ENCODE measurements around the gene KRT79.
"Not testable (repeated sequence)": the region's sequence is repeated elsewhere in the genome, so short reads cannot be mapped to it uniquely, and the experiment has no call there.

Gene KRT79

GRCh38 chr12:52806821-52807543 lies 27.1 kb downstream of the KRT79 start:
- DNase-seq (ENCODE audit: low read depth) = no peak

- DNase-seq (ENCODE audit: low read depth) = no peak
Measured at GRCh38 chr12:52806169-52806811, 27.8 kb downstream of the KRT79 start.

GRCh38 chr12:52805739-52806138 lies 28.4 kb downstream of the KRT79 start:
- no peak for DNase-seq (ENCODE audit: low read depth)

- DNase-seq (ENCODE audit: low read depth) = no peak
Measured at GRCh38 chr12:52805000-52805399, 29.1 kb downstream of the KRT79 start.

GRCh38 chr12:52802442-52802841 lies 31.7 kb downstream of the KRT79 start:
- DNase-seq (ENCODE audit: low read depth) = no peak

GRCh38 chr12:52801773-52802172 lies 32.3 kb downstream of the KRT79 start:
- no peak for DNase-seq (ENCODE audit: low read depth)

GRCh38 chr12:52800259-52800917 lies 33.7 kb downstream of the KRT79 start:
- DNase-seq (ENCODE audit: low read depth) = no peak

GRCh38 chr12:52799505-52800211 lies 34.5 kb downstream of the KRT79 start:
- no peak for DNase-seq (ENCODE audit: low read depth)

- no peak for DNase-seq (ENCODE audit: low read depth)
Measured at GRCh38 chr12:52798671-52799504, 35.2 kb downstream of the KRT79 start.

- no peak for DNase-seq (ENCODE audit: low read depth)
Measured at GRCh38 chr12:52798003-52798670, 36.0 kb downstream of the KRT79 start.

GRCh38 chr12:52797529-52797894 lies 36.6 kb downstream of the KRT79 start:
- DNase-seq (ENCODE audit: low read depth) = no peak

- no peak for DNase-seq (ENCODE audit: low read depth)
Measured at GRCh38 chr12:52796839-52797528, 37.1 kb downstream of the KRT79 start.

- DNase-seq (ENCODE audit: low read depth) = no peak
Measured at GRCh38 chr12:52796429-52796794, 37.7 kb downstream of the KRT79 start.

GRCh38 chr12:52795694-52796428 lies 38.2 kb downstream of the KRT79 start, which contains the start of gene KRT3:
TSS of gene KRT3 (minus strand) at chr12:52796117. CDS start at chr12:52796042, 75 bp downstream.
- DNase-seq (ENCODE audit: low read depth) = no peak

- not testable (repeated sequence) for DNase-seq (ENCODE audit: low read depth)
Measured at GRCh38 chr12:52795332-52795674, 38.8 kb downstream of the KRT79 start.

- DNase-seq (ENCODE audit: low read depth) = no peak
Measured at GRCh38 chr12:52794479-52795331, 39.4 kb downstream of the KRT79 start.

- no peak for DNase-seq (ENCODE audit: low read depth)
Measured at GRCh38 chr12:52792185-52793029, 41.7 kb downstream of the KRT79 start.
